Measurements from ENCODE around the gene DYRK4. TPM values are rescaled to one million over a fixed set of nuclear protein-coding genes. Genes with fewer than 3 reads are reported as not detected.

The DYRK4 gene
- total and polyA plus RNA-seq, 2 of the 13 experiments (the other 11 are each of a cell fraction or from before 2014, with no cell fraction given), result 29.4 to 40.2 TPM

DNA sequence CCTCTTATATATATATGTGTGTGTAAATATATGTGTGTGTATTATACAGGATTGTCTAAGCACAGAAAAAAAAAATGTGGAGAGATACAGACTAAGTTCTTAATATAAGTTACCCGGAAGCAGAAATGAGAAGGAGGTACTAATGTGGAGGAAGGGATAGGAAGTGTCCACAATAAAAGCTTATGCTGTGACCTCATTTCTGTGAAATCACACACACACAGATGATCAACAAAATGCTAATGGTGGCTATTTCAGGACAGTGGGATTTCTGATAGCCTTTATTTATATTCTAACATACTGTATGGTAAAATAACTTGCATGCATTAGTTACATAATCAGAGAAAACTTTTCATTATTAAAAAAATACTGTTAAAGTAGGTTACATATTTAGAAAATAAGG, 31.8 kb upstream of the DYRK4 start:
- Histone ChIP-seq H3K4me2 (ENCODE audit: low read depth, low read length) (no peak overlapping the region), H3K36me3 (replicated peaks in 1 of 2; ENCODE audit: control insufficient read depth in 1 of 2, insufficient read depth in 2 of 2, low read length in 2 of 2) (peaks cover 1 to 4% of the 10 kb centered on the region in 2 experiments; a peak in 2 of 5 replicates), H3K27ac (ENCODE audit: extremely low read length, insufficient read depth, low read length) (no peak overlapping the region), H3K79me2 (ENCODE audit: insufficient read depth, low read length) (no peaks in the 10 kb centered on the region), H3K9ac (ENCODE audit: insufficient read depth, low read depth, low read length) (no peak overlapping the region), H3K9me3 (ENCODE audit: low read length) (no peaks in the 10 kb centered on the region), H3K4me3 (replicated peaks in 1 of 3; ENCODE audit: insufficient read depth in 1 of 3, low read depth in 2 of 3, low read length in 3 of 3) (no peak overlapping the region), H3K27me3 (ENCODE audit: control insufficient read depth in 1 of 2, insufficient read depth in 2 of 2, low read length in 2 of 2) (no peaks in the 10 kb centered on the region), H3K4me1 (ENCODE audit: insufficient read depth, low read length) (no peaks in the 10 kb centered on the region), H2AFZ (ENCODE audit: low read length) (no peak overlapping the region), H4K20me1 (ENCODE audit: insufficient read depth, low read length) (no peaks in the 10 kb centered on the region)
- no peak for ATAC-seq
- no peak for DNase-seq (ENCODE audit: low spot score)
- TF ChIP-seq NFATC3 (CRISPR knock-in tag; IDR thresholded peaks at IDR 0.05) (no peak), PRMT3 (CRISPR knock-in tag; IDR thresholded peaks at IDR 0.05; ENCODE audit: borderline replicate concordance, low read depth) (no peak), POLR2G (IDR thresholded peaks at IDR 0.05; ENCODE audit: low read depth, low read length) (no peak), ONECUT2 (CRISPR knock-in tag; IDR thresholded peaks at IDR 0.05) (no peak), ZSCAN5A (CRISPR knock-in tag; IDR thresholded peaks at IDR 0.05; ENCODE audit: borderline replicate concordance) (no peak)
- 100% methylated on average over 1 of the region's 1 CpG for WGBS (ENCODE audit: low lambda C conversion rate)
- ChIA-PET CTCF (ENCODE audit: low intra/inter-chr PET ratio, low total read pairs) (no interaction called here), POLR2A (no interaction called here)
- BruUV-seq (replicated peaks), result no TSS peak
- no peak for FAIRE-seq
- in situ Hi-C loops (cut with HindIII; ENCODE audit: extremely low pct_ligation_motif_present, low pct_unique_long_range_greater_than_20kb) (loop anchor here (10.0 kb wide), 1 partner anchor 225 kb away; no protein-coding TSS in a partner anchor), intact Hi-C loops (cut with micrococcal nuclease; ENCODE audit: unreplicated experiment) (no loop called here)

DNA sequence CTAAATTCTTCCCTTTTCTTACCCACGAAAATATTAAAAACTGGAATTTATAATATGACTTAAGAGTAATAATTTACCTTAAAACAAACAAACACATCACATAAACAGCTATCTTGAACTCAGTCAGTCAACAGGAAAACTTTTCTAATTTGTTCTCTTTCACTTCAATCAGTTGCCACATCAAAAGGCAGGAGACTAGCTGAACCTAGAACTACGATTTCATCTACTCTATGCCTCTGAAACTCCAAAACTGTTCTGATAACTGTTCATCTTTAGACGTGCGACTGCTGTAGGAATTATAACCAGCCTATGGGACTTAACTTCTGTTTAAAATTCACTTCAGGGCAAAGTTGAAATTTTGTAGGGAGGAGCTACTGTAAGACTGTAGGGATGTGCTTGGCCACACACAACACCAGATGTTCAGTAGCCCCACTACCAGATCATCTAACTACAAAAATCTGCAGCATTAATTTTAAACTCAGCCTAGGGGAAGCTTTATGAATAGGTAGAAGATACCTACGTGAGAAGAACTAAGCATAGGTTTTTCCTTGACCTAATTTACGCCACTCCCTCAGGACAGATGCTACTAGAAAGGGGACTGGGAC, 30.9 kb upstream of the DYRK4 start:
- FAIRE-seq, result no peak

More for the DNA sequence above, 30.9 kb upstream of the DYRK4 start:
- 89% methylated on average over 6 of the region's 6 CpGs for WGBS (ENCODE audit: low lambda C conversion rate)
- Histone ChIP-seq H3K4me1 (ENCODE audit: insufficient read depth, low read length) (no peaks in the 10 kb centered on the region), H3K4me3 (replicated peaks in 1 of 3; ENCODE audit: insufficient read depth in 1 of 3, low read depth in 2 of 3, low read length in 3 of 3) (no peak overlapping the region), H2AFZ (ENCODE audit: low read length) (no peak overlapping the region), H3K36me3 (replicated peaks in 1 of 2; ENCODE audit: control insufficient read depth in 1 of 2, insufficient read depth in 2 of 2, low read length in 2 of 2) (peaks cover 1 to 4% of the 10 kb centered on the region in 2 experiments; a peak in 2 of 5 replicates), H4K20me1 (ENCODE audit: insufficient read depth, low read length) (no peaks in the 10 kb centered on the region), H3K27ac (ENCODE audit: extremely low read length, insufficient read depth, low read length) (no peak overlapping the region), H3K9ac (ENCODE audit: insufficient read depth, low read depth, low read length) (no peak overlapping the region), H3K9me3 (ENCODE audit: low read length) (no peaks in the 10 kb centered on the region), H3K79me2 (ENCODE audit: insufficient read depth, low read length) (no peaks in the 10 kb centered on the region), H3K4me2 (ENCODE audit: low read depth, low read length) (no peak overlapping the region), H3K27me3 (ENCODE audit: control insufficient read depth in 1 of 2, insufficient read depth in 2 of 2, low read length in 2 of 2) (no peaks in the 10 kb centered on the region)
- BruUV-seq (replicated peaks), result no TSS peak
- DNase-seq (ENCODE audit: low spot score) (no peak), ATAC-seq (no peak)
- intact Hi-C loops (cut with micrococcal nuclease; ENCODE audit: unreplicated experiment), result no loop called here
- ChIA-PET CTCF (ENCODE audit: low intra/inter-chr PET ratio, low total read pairs) (no interaction called here), POLR2A (no interaction called here)
- in situ Hi-C loops (cut with HindIII; ENCODE audit: extremely low pct_ligation_motif_present, low pct_unique_long_range_greater_than_20kb), result loop anchor here (10.0 kb wide), 1 partner anchor 226 kb away; no protein-coding TSS in a partner anchor
- no peak for TF ChIP-seq NCOA5 (CRISPR knock-in tag; IDR thresholded peaks at IDR 0.05)
- TF ChIP-seq CBX2 (IDR thresholded peaks at IDR 0.05; ENCODE audit: low read depth, low read length), result no peak
- TF ChIP-seq CBX2 (CRISPR knock-in tag; IDR thresholded peaks at IDR 0.05; ENCODE audit: low read depth), result no peak
- TF ChIP-seq, protein P1, sequence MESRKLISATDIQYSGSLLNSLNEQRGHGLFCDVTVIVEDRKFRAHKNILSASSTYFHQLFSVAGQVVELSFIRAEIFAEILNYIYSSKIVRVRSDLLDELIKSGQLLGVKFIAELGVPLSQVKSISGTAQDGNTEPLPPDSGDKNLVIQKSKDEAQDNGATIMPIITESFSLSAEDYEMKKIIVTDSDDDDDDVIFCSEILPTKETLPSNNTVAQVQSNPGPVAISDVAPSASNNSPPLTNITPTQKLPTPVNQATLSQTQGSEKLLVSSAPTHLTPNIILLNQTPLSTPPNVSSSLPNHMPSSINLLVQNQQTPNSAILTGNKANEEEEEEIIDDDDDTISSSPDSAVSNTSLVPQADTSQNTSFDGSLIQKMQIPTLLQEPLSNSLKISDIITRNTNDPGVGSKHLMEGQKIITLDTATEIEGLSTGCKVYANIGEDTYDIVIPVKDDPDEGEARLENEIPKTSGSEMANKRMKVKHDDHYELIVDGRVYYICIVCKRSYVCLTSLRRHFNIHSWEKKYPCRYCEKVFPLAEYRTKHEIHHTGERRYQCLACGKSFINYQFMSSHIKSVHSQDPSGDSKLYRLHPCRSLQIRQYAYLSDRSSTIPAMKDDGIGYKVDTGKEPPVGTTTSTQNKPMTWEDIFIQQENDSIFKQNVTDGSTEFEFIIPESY (CRISPR knock-in tag; IDR thresholded peaks at IDR 0.05), result no peak
- no peak for TF ChIP-seq KLF13 (CRISPR knock-in tag; IDR thresholded peaks at IDR 0.05)
- TF ChIP-seq, protein P2, sequence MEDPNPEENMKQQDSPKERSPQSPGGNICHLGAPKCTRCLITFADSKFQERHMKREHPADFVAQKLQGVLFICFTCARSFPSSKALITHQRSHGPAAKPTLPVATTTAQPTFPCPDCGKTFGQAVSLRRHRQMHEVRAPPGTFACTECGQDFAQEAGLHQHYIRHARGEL (CRISPR knock-in tag; IDR thresholded peaks at IDR 0.05), result no peak
